K562 (cell line): ENCODE measurements around the gene SHC1. TPM values are rescaled to one million over a fixed set of nuclear protein-coding genes. Genes with fewer than 3 reads are reported as not detected.

Experiments used
- ATAC-seq: fragments of 200-7000 bp; cut with Tn5 transposase; 3 replicates; pipeline ENCODE4 v1.9.1; 2020; ENCODE audit warnings: moderate library complexity
- BruUV-seq: library from RNA; stranded (reverse); fragments of 400-500 nt; replicated peaks from 2 replicates; lab custom pipeline; 2021; lab: Mats Ljungman, UMichigan
- CTCF ChIA-PET: fragments of 300-600 bp; formaldehyde crosslinking; extraction: SDS; loops from one replicate; lab custom pipeline; 2021; ENCODE audit warnings: low intra/inter-chr PET ratio; lab: Yijun Ruan, JAX
- POLR2A ChIA-PET: fragments of 300-600, 350-650 bp; sonication (Branson Sonifier 250); formaldehyde crosslinking; extraction: SDS; loops from one replicate; lab custom pipeline; 2021; ENCODE audit warnings: antibody characterized with exemption, inconsistent platforms; lab: Yijun Ruan, JAX
- DNase-seq, 4 experiments: peaks; one replicate each; pipeline versions ENCODE4 v3.0.0 to v3.0.0-alpha.2; 2011 to 2018; ENCODE audit warnings: low spot score in 3 of 4, mixed read lengths in 3 of 4; ENCODE audit errors: extremely low read depth in 1 of 4
- FAIRE-seq: peaks from 2 replicates; lab custom pipeline; 2011; peaks lifted over from hg19 to GRCh38; lab: Jason Lieb, UNC
- H2AFZ ChIP-seq: 2 replicates; pipeline ENCODE4 v1.6.0; 2011; ENCODE audit warnings: low read depth, low read length, control low read depth, inconsistent platforms
- H3K27ac ChIP-seq: fragments of 200-600 bp; 3 replicates; pipeline ENCODE4 v1.8.0; 2011; ENCODE audit warnings: low read depth, mild to moderate bottlenecking, control low read depth, inconsistent platforms, low read length, moderate library complexity, mixed read lengths; ENCODE audit errors: extremely low read depth
- H3K27me3 ChIP-seq, 2 experiments: fragments of 300-600 bp in 1 of 2; 2 replicates in 1 of 2; 3 replicates in 1 of 2; pipeline versions ENCODE4 v1.6.0 to v1.8.0; 2011; ENCODE audit warnings: inconsistent platforms in 2 of 2, low read length in 2 of 2, mild to moderate bottlenecking in 1 of 2, mixed read lengths in 1 of 2, moderate library complexity in 1 of 2; ENCODE audit not compliant: control insufficient read depth in 2 of 2, insufficient read depth in 2 of 2
- H3K36me3 ChIP-seq: fragments of 300-600 bp; 3 replicates; pipeline ENCODE4 v1.8.0; 2011; ENCODE audit warnings: mild to moderate bottlenecking, low read length, inconsistent platforms; ENCODE audit not compliant: control insufficient read depth, insufficient read depth
- H3K4me1 ChIP-seq, 2 experiments: fragments of 200-600 bp in 1 of 2; replicated peaks in 1 of 2; 2 replicates in 1 of 2; 3 replicates in 1 of 2; pipeline versions ENCODE4 v1.5.1 to v1.8.0; 2011; ENCODE audit warnings: inconsistent platforms in 2 of 2, low read length in 2 of 2, mild to moderate bottlenecking in 1 of 2, mixed read lengths in 1 of 2, moderate library complexity in 1 of 2; ENCODE audit not compliant: control insufficient read depth in 2 of 2, insufficient read depth in 2 of 2
- H3K4me2 ChIP-seq: 2 replicates; pipeline ENCODE4 v1.6.1; 2011; ENCODE audit warnings: low read length, control low read depth, inconsistent platforms, mixed read lengths; ENCODE audit not compliant: insufficient read depth
- H3K4me3 ChIP-seq: fragments of 200-600 bp; sonication (generic), shearing (Covaris generic); 2 replicates; pipeline ENCODE4 v1.5.1; 2016; ENCODE audit warnings: control low read depth, inconsistent platforms
- H3K79me2 ChIP-seq: fragments of 200-600 bp; 3 replicates; pipeline ENCODE4 v1.8.0; 2011; ENCODE audit warnings: low read length, inconsistent platforms; ENCODE audit not compliant: control insufficient read depth, insufficient read depth
- H3K9ac ChIP-seq, 2 experiments: 2 replicates each; pipeline versions ENCODE4 v1.6.0 to v1.6.1; 2011; ENCODE audit warnings: low read depth in 2 of 2, low read length in 2 of 2, control low read depth in 1 of 2, inconsistent platforms in 1 of 2, mild to moderate bottlenecking in 1 of 2, mixed read lengths in 1 of 2; ENCODE audit not compliant: insufficient read depth in 1 of 2
- H3K9me1 ChIP-seq: one replicate; pipeline ENCODE4 v1.6.0; 2011; ENCODE audit warnings: inconsistent platforms, mild to moderate bottlenecking, low read length, moderate library complexity; ENCODE audit not compliant: control insufficient read depth, insufficient read depth
- H3K9me3 ChIP-seq: replicated peaks from 2 replicates; pipeline ENCODE4 v1.5.1; 2011; ENCODE audit warnings: low read depth, low read length, inconsistent platforms; ENCODE audit not compliant: control insufficient read depth, insufficient read depth
- H4K20me1 ChIP-seq: replicated peaks from 2 replicates; pipeline ENCODE4 v1.6.1; 2011; ENCODE audit warnings: low read length, inconsistent platforms, mixed read lengths; ENCODE audit not compliant: control insufficient read depth, insufficient read depth
- BHLHE40 ChIP-seq: IDR thresholded peaks from 2 replicates; pipeline ENCODE4 v1.6.1; 2011; ENCODE audit warnings: low read length, improper control_type of control experiment
- NCOA1 ChIP-seq: fragments of 450-650 bp; IDR thresholded peaks from 2 replicates; pipeline ENCODE4 v1.6.1; 2016; ENCODE audit warnings: low read depth
- ZNF134 ChIP-seq: fragments of 250-450 bp; sonication (Bioruptor Pico); conservative IDR thresholded peaks from 2 replicates; pipeline ENCODE4 v1.4.0; 2020
- ZNF41 ChIP-seq: fragments of 250-450 bp; sonication (Bioruptor Pico); conservative IDR thresholded peaks from 2 replicates; pipeline ENCODE4 v1.4.0; 2020; ENCODE audit warnings: mild to moderate bottlenecking
- WGBS: fragments of 100-300 bp; shearing (Covaris generic); methylation state at CpG from one replicate; pipeline ENCODE4 v1.1.6; 2016; ENCODE audit warnings: low coverage, mixed read lengths; ENCODE audit not compliant: insufficient coverage; ENCODE audit errors: missing lambda C conversion rate; 5-methylcytosine and 5-hydroxymethylcytosine counted together
- in situ Hi-C: fragments of 300-500 bp; cut with MboI; formaldehyde crosslinking; loops from 4 replicates; pipeline ENCODE4 v1.15.0; 2018; ENCODE audit warnings: inconsistent platforms, mixed read lengths
- intact Hi-C: fragments of 100-400 bp; cut with micrococcal nuclease; formaldehyde crosslinking; loops from 2 replicates; pipeline ENCODE4 v1.14.2; 2022
- polyA plus RNA-seq, 8 experiments: library from polyadenylated mRNA; depleted of rRNA in 4 of 8; stranded (reverse) in 5 of 8; unstranded in 3 of 8; fragments of >200 nt; fragmentation: Nextera tagmentation in 2 of 8; fragmentation: Illumina TruSeq in 1 of 8; extraction: Ambion mirVana in 2 of 8; extraction: Trizol in 1 of 8; gene quantifications; 2 replicates each; pipeline versions ENCODE4 v1.2.1 to v1.2.3, GENCODE V29; 2011 to 2014; ENCODE audit warnings: inconsistent platforms in 1 of 8, missing spikeins in 1 of 8
- total RNA-seq, 7 experiments: library from RNA; depleted of rRNA in 6 of 7; stranded (reverse); fragments of >200 nt in 6 of 7; fragmentation: Illumina TruSeq in 2 of 7; extraction: Trizol in 2 of 7; gene quantifications; 2 replicates each; pipeline versions ENCODE4 v1.2.1 to v1.2.3, GENCODE V29; 2011 to 2021; ENCODE audit warnings: low replicate concordance in 1 of 7
- TF ChIP-seq, protein P1 (sequence below): fragments of 150-350 bp; conservative IDR thresholded peaks from 2 replicates; pipeline ENCODE4 v1.6.1; 2014; ENCODE audit warnings: low read length

Gene SHC1
- total and polyA plus RNA-seq, 9 of the 15 experiments (the other 6 are each of a cell fraction or from before 2014, with no cell fraction given), result 4.1 to 113 (median 51.9) TPM

- TF ChIP-seq NCOA1, result 0 out of 2 replicates have a peak, but pooled peaks have one; percentile 13
- TF ChIP-seq BHLHE40, result no peak
- TF ChIP-seq, protein P1, sequence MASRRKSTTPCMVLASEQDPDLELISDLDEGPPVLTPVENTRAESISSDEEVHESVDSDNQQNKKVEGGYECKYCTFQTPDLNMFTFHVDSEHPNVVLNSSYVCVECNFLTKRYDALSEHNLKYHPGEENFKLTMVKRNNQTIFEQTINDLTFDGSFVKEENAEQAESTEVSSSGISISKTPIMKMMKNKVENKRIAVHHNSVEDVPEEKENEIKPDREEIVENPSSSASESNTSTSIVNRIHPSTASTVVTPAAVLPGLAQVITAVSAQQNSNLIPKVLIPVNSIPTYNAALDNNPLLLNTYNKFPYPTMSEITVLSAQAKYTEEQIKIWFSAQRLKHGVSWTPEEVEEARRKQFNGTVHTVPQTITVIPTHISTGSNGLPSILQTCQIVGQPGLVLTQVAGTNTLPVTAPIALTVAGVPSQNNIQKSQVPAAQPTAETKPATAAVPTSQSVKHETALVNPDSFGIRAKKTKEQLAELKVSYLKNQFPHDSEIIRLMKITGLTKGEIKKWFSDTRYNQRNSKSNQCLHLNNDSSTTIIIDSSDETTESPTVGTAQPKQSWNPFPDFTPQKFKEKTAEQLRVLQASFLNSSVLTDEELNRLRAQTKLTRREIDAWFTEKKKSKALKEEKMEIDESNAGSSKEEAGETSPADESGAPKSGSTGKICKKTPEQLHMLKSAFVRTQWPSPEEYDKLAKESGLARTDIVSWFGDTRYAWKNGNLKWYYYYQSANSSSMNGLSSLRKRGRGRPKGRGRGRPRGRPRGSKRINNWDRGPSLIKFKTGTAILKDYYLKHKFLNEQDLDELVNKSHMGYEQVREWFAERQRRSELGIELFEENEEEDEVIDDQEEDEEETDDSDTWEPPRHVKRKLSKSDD, result no peak
- no peak for TF ChIP-seq ZNF134 (CRISPR knock-in tag)
Observed at GRCh38 chr1:154973344-154974101, 3.0 kb upstream of the SHC1 start (continued).

DNA sequence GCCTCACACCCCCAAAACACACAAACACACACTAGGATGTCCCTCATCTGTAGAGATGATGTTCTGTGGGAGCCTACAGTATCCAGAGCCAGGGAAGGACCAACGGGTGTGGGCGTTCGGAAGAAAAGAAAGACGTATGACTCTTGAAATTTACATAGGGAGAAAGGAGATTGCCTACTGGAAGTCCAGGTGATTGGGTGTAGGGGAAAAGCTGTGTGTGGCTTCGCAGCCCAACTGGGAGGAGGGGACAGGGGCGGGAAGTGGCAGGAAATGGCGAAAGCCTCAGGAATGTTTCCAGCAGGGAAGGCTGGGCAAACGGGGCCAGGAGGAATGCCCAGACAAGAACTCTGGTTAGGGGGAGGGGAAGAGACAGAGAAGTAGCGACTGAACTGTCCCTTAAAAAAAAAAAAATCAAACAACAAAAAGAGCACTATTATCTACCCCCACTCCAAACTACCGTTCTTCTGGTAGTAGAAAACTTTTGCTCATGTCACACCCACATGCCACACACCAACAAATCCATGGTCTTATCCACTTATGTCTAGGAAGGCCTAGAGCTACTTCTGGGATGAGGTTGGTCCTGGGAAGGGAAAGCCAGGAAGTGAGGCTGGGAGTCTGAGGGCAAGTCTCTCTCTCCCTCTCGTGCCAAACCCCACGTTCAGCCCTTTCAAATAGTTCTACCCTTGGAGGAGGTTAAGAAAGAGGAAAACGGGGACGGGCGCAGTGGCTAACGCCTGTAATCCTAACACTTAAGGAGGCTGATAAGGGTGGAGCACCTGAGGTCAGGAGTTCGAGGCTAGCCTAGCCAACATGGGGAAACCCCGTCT is 2.2 kb upstream of the SHC1 start:
- peak; percentile 59 for FAIRE-seq
- no peak for TF ChIP-seq ZNF41

More for the DNA sequence above, 2.2 kb upstream of the SHC1 start:
- Histone ChIP-seq H3K9me1 (no peaks in the 10 kb centered on the region), H3K4me1 (peaks cover 47 to 53% of the 10 kb centered on the region in 2 experiments), H3K27me3 (no peaks in the 10 kb centered on the region; a peak in 1 of 5 replicates), H4K20me1 (no peaks in the 10 kb centered on the region), H3K4me3 (peak overlapping the region; percentile 66), H3K36me3 (peaks cover 37% of the 10 kb centered on the region), H3K9me3 (no peaks in the 10 kb centered on the region), H3K27ac (peak overlapping the region; percentile 99), H3K79me2 (peaks cover 72% of the 10 kb centered on the region), H3K9ac (peak overlapping the region; percentile 82 to 97; a peak in 3 of 4 replicates), H2AFZ (peak overlapping the region; percentile 22; the same call in 1 of the 2 replicates), H3K4me2 (peak overlapping the region; percentile 96)
- CTCF ChIA-PET, result no interaction called here
- WGBS, result 6% methylated on average over 17 of the region's 18 CpGs
- no peak for ATAC-seq
- TSS peak; percentile 42 for BruUV-seq
- intact Hi-C loops (loop anchor here (5.0 kb wide), 1 partner anchor 90 kb away; the partner anchor contains the start of gene EFNA4), in situ Hi-C loops (no loop called here)
- peak in 1 of 4 experiments; percentile 55 for DNase-seq
- POLR2A ChIA-PET, result interaction anchor here (0.6 to 8.3 kb wide), 8 partner anchors 10 to 72 kb away, joined by 4 to 80 read pairs (median 14); partner anchors contain the start of genes FLAD1, LENEP, PBXIP1 and PYGO2
